Glutamatergic neuron (in vitro differentiated cells): Measurements from ENCODE around the gene SLTM. TPM values are rescaled to one million over a fixed set of nuclear protein-coding genes. Genes with fewer than 3 reads are reported as not detected.

Experiments used
- DNase-seq: peaks from one replicate; pipeline ENCODE4 v3.0.0; 2022
- H3K27ac Mint-ChIP-seq: one replicate; pipeline ENCODE4 v1.8.0; 2020; ENCODE audit warnings: mild to moderate bottlenecking, mixed read lengths, inconsistent platforms; ENCODE audit not compliant: unreplicated experiment
- H3K27me3 Mint-ChIP-seq: one replicate; pipeline ENCODE4 v1.8.0; 2020; ENCODE audit warnings: mild to moderate bottlenecking, moderate library complexity, mixed read lengths, inconsistent platforms; ENCODE audit not compliant: unreplicated experiment
- H3K36me3 Mint-ChIP-seq: one replicate; pipeline ENCODE4 v1.8.0; 2020; ENCODE audit warnings: mild to moderate bottlenecking, mixed read lengths, inconsistent platforms; ENCODE audit not compliant: unreplicated experiment
- H3K4me1 Mint-ChIP-seq: one replicate; pipeline ENCODE4 v1.8.0; 2020; ENCODE audit warnings: mild to moderate bottlenecking, low read depth, mixed read lengths, inconsistent platforms; ENCODE audit not compliant: unreplicated experiment
- H3K4me3 Mint-ChIP-seq: one replicate; pipeline ENCODE4 v1.8.0; 2020; ENCODE audit warnings: mild to moderate bottlenecking, mixed read lengths, inconsistent platforms; ENCODE audit not compliant: unreplicated experiment
- H3K9me3 Mint-ChIP-seq: one replicate; pipeline ENCODE4 v1.8.0; 2020; ENCODE audit warnings: mild to moderate bottlenecking, moderate library complexity, mixed read lengths, inconsistent platforms; ENCODE audit not compliant: unreplicated experiment
- total RNA-seq: library from RNA; stranded (reverse); fragmentation: NEBNext Ultra II Directional; extraction: Animal tissue kit (Norgen Biotek cat#: 25700); gene quantifications from one replicate; pipeline ENCODE4 v1.2.1, GENCODE V29; 2021; ENCODE audit not compliant: unreplicated experiment
- TF ChIP-seq, protein P1 (sequence below): fragments of 200-600 bp; sonication (generic); IDR thresholded peaks from one replicate; pipeline ENCODE4 v1.5.0; 2021; ENCODE audit not compliant: partially characterized antibody, unreplicated experiment

Gene SLTM
- total RNA-seq, 1 donor from 2014 or later = 76.7 TPM

DNA sequence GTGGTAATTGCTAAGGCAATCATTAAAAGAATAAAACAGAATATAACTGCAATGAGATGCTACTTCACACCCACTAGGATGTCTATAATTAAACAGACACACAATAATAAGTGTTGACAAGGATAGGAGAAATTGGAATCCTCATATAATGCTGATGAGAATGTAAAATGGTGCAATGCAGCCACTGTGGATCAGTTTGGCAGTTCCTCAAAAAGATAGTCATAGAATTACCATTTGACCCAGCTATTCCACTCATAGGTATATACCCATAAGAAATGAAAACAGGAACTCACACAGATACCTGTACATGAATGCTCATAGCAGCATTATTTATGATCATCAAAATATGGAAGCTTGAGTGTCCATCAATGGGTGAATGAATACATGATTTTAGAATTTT, 44.4 kb upstream of the SLTM start:
- no peak overlapping the region for H3K4me3 Mint-ChIP-seq
- no peak overlapping the region for H3K27ac Mint-ChIP-seq
- no peak for DNase-seq
- no peaks in the 10 kb centered on the region for H3K27me3 Mint-ChIP-seq
- H3K36me3 Mint-ChIP-seq = no peaks in the 10 kb centered on the region
- H3K9me3 Mint-ChIP-seq = no peaks in the 10 kb centered on the region
- TF ChIP-seq, protein P1, sequence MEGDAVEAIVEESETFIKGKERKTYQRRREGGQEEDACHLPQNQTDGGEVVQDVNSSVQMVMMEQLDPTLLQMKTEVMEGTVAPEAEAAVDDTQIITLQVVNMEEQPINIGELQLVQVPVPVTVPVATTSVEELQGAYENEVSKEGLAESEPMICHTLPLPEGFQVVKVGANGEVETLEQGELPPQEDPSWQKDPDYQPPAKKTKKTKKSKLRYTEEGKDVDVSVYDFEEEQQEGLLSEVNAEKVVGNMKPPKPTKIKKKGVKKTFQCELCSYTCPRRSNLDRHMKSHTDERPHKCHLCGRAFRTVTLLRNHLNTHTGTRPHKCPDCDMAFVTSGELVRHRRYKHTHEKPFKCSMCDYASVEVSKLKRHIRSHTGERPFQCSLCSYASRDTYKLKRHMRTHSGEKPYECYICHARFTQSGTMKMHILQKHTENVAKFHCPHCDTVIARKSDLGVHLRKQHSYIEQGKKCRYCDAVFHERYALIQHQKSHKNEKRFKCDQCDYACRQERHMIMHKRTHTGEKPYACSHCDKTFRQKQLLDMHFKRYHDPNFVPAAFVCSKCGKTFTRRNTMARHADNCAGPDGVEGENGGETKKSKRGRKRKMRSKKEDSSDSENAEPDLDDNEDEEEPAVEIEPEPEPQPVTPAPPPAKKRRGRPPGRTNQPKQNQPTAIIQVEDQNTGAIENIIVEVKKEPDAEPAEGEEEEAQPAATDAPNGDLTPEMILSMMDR = no peak
- no peaks in the 10 kb centered on the region for H3K4me1 Mint-ChIP-seq

DNA sequence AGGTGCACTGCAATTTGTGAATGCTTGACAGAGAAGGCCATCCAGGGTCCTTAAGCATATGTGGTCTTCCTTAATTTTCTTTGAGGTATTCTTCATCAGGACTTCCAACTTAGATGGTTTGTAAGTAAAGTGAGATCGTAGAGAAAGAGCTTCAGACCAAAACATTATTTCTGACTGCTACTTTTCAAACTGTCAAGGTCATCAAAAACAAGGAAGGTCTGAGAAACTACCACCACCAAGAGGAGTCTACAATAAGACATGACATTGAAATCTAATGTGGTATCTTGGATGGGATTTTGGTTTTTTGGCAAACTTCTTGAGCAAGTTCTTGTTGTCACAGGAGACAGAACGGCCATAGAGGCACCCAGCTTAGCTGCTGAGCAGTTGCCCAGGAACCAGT, 34.0 kb upstream of the SLTM start:
- H3K27ac Mint-ChIP-seq = no peak overlapping the region
- no peaks in the 10 kb centered on the region for H3K4me1 Mint-ChIP-seq
- DNase-seq = no peak
- no peak overlapping the region for H3K4me3 Mint-ChIP-seq
- H3K9me3 Mint-ChIP-seq = no peaks in the 10 kb centered on the region
- no peaks in the 10 kb centered on the region for H3K27me3 Mint-ChIP-seq
- H3K36me3 Mint-ChIP-seq = no peaks in the 10 kb centered on the region
- TF ChIP-seq, protein P1 = no peak

DNA sequence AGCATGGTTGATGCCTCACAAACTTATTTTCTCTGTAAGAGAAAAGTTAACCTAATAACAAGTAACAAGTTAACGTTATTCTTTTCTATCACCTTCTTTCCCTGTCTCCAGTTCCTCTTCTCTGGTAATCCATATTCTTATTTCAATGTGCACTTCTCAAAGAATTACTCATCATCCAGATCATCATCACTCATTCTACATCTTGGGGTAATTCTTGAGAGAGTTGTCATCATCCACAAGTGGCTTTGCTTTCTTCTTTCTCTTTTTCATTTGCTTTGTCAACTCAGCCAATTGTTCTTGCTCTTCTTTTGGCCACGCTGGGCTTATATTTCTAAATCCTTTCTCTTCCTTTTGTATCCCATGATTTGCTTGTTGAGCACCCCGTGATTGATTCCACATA, 33.2 kb upstream of the SLTM start:
- TF ChIP-seq, protein P1 = no peak
- Mint-ChIP-seq H3K27me3 (no peaks in the 10 kb centered on the region), H3K4me1 (no peaks in the 10 kb centered on the region), H3K36me3 (no peaks in the 10 kb centered on the region), H3K27ac (no peak overlapping the region), H3K9me3 (no peaks in the 10 kb centered on the region), H3K4me3 (no peak overlapping the region)
- no peak for DNase-seq

DNA sequence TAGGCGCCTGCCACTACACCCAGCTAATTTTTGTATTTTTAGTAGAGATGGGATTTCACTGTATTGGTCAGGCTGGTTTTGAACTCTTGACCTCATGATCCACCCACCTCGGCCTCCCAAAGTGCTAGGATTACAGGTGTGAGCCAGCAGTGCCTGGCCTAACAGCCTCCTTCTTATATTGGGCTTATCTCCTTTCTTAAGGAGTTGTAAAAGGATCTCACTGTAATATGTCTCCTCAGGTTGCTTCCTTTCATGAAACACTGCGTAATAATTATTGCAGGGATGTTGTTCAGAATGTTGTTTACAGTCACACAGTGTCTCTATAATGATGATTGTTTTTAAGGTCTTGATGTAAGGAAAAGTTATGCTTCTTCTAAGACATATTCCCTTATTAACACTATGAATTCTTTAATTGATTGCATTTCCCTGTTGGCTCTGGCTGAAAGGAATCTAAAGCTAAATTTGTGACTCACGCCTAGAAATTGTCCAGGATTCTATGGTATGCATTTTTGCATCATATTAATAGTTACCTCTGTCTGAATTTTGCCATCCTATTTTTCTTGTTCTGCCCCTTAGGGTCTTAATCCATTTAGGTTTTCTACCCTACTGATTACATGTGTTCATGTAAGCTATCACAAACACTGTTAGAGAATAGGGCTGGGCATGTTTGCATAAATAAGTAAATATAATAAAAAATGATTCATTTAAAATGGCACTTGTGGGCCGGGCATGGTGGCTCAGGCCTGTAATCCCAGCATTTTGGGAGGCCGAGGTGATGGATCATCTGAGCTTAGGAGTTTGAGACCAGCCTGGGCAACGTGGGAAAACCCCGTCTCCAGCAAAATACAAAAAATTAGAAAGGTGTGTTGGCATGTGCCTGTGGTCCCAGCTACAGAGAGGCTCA, 29.4 kb upstream of the SLTM start:
- Mint-ChIP-seq H3K4me3 (no peak overlapping the region), H3K27ac (no peak overlapping the region), H3K4me1 (no peaks in the 10 kb centered on the region), H3K27me3 (no peaks in the 10 kb centered on the region), H3K9me3 (no peaks in the 10 kb centered on the region), H3K36me3 (no peaks in the 10 kb centered on the region)
- TF ChIP-seq, protein P1 = no peak
- no peak for DNase-seq

DNA sequence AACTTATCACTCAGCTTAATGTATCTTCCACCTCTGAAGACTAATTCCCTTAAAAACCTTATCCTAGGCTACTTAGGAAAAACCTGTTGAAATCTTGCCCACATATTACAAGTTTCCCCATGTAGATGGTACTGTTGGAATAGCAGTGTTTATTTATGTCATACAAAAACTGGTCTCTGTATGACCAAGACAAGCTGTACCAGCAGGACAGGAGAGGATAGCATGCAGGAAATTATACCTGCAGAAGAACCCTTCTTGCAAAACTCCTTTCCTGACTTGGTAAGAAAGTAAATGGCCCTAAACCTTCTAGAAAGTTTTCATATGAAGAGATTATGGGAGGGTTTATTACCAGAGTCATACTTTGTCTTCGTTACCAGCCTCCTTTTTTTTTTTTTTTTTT, 28.7 kb upstream of the SLTM start:
- TF ChIP-seq, protein P1 = no peak
- no peaks in the 10 kb centered on the region for H3K27me3 Mint-ChIP-seq
- no peaks in the 10 kb centered on the region for H3K36me3 Mint-ChIP-seq
- H3K4me1 Mint-ChIP-seq = no peaks in the 10 kb centered on the region
- no peak overlapping the region for H3K4me3 Mint-ChIP-seq
- no peak overlapping the region for H3K27ac Mint-ChIP-seq
- H3K9me3 Mint-ChIP-seq = no peaks in the 10 kb centered on the region
- no peak for DNase-seq
